OCI-LY3 (cell line): ENCODE results near the gene SPON1.

Source experiments
- CTCF ChIP-seq: fragments of 200-600, 300-600 bp; sonication (generic); IDR thresholded peaks from 2 replicates; pipeline ENCODE4 v1.5.1; 2014; ENCODE audit warnings: antibody characterized with exemption, low read length, low read depth
- EZH2phosphoT487 ChIP-seq: fragments of 200-600 bp; shearing (Covaris generic); IDR thresholded peaks from 2 replicates; pipeline ENCODE4 v1.6.1; 2018; ENCODE audit warnings: antibody characterized with exemption, mixed run types, low read depth

- no peak for TF ChIP-seq CTCF
- no peak for TF ChIP-seq EZH2phosphoT487
Measured at GRCh38 chr11:14305649-14306048, 343.1 kb downstream of the SPON1 start.
